Stimulated activated CD8-positive, alpha-beta memory T cell treated with anti-CD3 and anti-CD28 coated beads, Interleukin-7, amount 100 ng/mL, for 48 hours (primary cell): ENCODE measurements around the gene ZNF835.

Source experiments
- DNase-seq, 2 donors: peaks; one replicate each; pipeline ENCODE4 v3.0.0-alpha.2; 2020; ENCODE audit warnings: low read depth in 1 of 2; ENCODE audit errors: extremely low read depth in 1 of 2

ZNF835 gene

GRCh38 chr19:56663931-56664500, 7.5 kb downstream of the ZNF835 start:
- no peak for DNase-seq

- no peak for DNase-seq
Measured at GRCh38 chr19:56661248-56661647, 10.3 kb downstream of the ZNF835 start.

- no peak for DNase-seq
Measured at GRCh38 chr19:56660381-56661107, 11.0 kb downstream of the ZNF835 start.

GRCh38 chr19:56654151-56654550, 17.4 kb downstream of the ZNF835 start:
- no peak for DNase-seq

GRCh38 chr19:56643460-56643955, 28.0 kb downstream of the ZNF835 start:
- no peak for DNase-seq

- no peak for DNase-seq
Measured at GRCh38 chr19:56642711-56643459, 28.7 kb downstream of the ZNF835 start, which contains the start of gene SMIM17. SMIM17 (plus strand) TSS chr19:56643159; CDS start chr19:56645668, 2,509 bp downstream.

- DNase-seq: no peak
Measured at GRCh38 chr19:56639217-56639616, 32.3 kb downstream of the ZNF835 start.

GRCh38 chr19:56637976-56638555, 33.5 kb downstream of the ZNF835 start:
- DNase-seq: peak; percentile 7 to 13

GRCh38 chr19:56633021-56633420, 38.5 kb downstream of the ZNF835 start:
- DNase-seq: no peak

- no peak for DNase-seq
Measured at GRCh38 chr19:56625708-56626107, 45.8 kb downstream of the ZNF835 start.

- DNase-seq: no peak
Measured at GRCh38 chr19:56623006-56623405, 48.6 kb downstream of the ZNF835 start.

GRCh38 chr19:56622374-56622773, 49.2 kb downstream of the ZNF835 start:
- DNase-seq: no peak

GRCh38 chr19:56619121-56619520, 52.4 kb downstream of the ZNF835 start:
- DNase-seq: no peak

GRCh38 chr19:56617531-56617930, 54.0 kb downstream of the ZNF835 start:
- DNase-seq: no peak

- DNase-seq: no peak
Measured at GRCh38 chr19:56613639-56614038, 57.9 kb downstream of the ZNF835 start.

GRCh38 chr19:56612737-56613136, 58.8 kb downstream of the ZNF835 start:
- DNase-seq: no peak
